Urinary bladder (tissue), 4 donors: Measurements from ENCODE around the gene CCND1. TPM values are rescaled to one million over a fixed set of nuclear protein-coding genes. Genes with fewer than 3 reads are reported as not detected.

Experiments
- DNase-seq: peaks from one replicate; pipeline ENCODE4 v3.0.0-alpha.2; 2015; ENCODE audit errors: extremely low spot score
- H3K27ac ChIP-seq: one replicate; pipeline ENCODE4 v1.5.1; 2013; ENCODE audit warnings: low read depth, mild to moderate bottlenecking, moderate library complexity
- H3K36me3 ChIP-seq: one replicate; pipeline ENCODE4 v1.6.1; 2013; ENCODE audit warnings: mild to moderate bottlenecking, moderate library complexity; ENCODE audit not compliant: insufficient read depth
- H3K4me1 ChIP-seq: one replicate; pipeline ENCODE4 v1.6.1; 2013; ENCODE audit warnings: mild to moderate bottlenecking, moderate library complexity; ENCODE audit not compliant: insufficient read depth
- H3K4me3 ChIP-seq: one replicate; pipeline ENCODE4 v1.5.1; 2013; ENCODE audit warnings: low read depth, low read length
- WGBS: extraction: QIAGEN DNeasy Blood & Tissue Kit; methylation state at CpG from one replicate; pipeline ENCODE4 v1.1.7; 2013; 5-methylcytosine and 5-hydroxymethylcytosine counted together
- polyA plus RNA-seq: library from polyadenylated mRNA; stranded (reverse); fragments of 200-250 nt; gene quantifications from one replicate; pipeline ENCODE4 v1.2.3, GENCODE V29; 2013
- total RNA-seq: library from RNA; depleted of rRNA; stranded (reverse); fragments of >200 nt; gene quantifications from one replicate; pipeline ENCODE4 v1.2.3, GENCODE V29; 2014
- donor health status: healthy with polysubstance abuse.
- donor health status: healthy.

CCND1 gene
- total and polyA plus RNA-seq, 2 donors = 17.5 to 78.8 TPM

DNA sequence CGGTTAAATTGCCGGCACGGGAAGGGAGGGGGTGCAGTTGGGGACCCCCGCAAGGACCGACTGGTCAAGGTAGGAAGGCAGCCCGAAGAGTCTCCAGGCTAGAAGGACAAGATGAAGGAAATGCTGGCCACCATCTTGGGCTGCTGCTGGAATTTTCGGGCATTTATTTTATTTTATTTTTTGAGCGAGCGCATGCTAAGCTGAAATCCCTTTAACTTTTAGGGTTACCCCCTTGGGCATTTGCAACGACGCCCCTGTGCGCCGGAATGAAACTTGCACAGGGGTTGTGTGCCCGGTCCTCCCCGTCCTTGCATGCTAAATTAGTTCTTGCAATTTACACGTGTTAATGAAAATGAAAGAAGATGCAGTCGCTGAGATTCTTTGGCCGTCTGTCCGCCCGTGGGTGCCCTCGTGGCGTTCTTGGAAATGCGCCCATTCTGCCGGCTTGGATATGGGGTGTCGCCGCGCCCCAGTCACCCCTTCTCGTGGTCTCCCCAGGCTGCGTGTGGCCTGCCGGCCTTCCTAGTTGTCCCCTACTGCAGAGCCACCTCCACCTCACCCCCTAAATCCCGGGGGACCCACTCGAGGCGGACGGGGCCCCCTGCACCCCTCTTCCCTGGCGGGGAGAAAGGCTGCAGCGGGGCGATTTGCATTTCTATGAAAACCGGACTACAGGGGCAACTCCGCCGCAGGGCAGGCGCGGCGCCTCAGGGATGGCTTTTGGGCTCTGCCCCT, 529 bp upstream of the CCND1 start:
- no peak for DNase-seq
- Histone ChIP-seq H3K4me1 (peaks cover 3% of the 10 kb centered on the region), H3K4me3 (peak overlapping the region; percentile 86), H3K36me3 (no peaks in the 10 kb centered on the region), H3K27ac (no peak overlapping the region)
- WGBS = 5% methylated on average over 43 of the region's 43 CpGs

DNA sequence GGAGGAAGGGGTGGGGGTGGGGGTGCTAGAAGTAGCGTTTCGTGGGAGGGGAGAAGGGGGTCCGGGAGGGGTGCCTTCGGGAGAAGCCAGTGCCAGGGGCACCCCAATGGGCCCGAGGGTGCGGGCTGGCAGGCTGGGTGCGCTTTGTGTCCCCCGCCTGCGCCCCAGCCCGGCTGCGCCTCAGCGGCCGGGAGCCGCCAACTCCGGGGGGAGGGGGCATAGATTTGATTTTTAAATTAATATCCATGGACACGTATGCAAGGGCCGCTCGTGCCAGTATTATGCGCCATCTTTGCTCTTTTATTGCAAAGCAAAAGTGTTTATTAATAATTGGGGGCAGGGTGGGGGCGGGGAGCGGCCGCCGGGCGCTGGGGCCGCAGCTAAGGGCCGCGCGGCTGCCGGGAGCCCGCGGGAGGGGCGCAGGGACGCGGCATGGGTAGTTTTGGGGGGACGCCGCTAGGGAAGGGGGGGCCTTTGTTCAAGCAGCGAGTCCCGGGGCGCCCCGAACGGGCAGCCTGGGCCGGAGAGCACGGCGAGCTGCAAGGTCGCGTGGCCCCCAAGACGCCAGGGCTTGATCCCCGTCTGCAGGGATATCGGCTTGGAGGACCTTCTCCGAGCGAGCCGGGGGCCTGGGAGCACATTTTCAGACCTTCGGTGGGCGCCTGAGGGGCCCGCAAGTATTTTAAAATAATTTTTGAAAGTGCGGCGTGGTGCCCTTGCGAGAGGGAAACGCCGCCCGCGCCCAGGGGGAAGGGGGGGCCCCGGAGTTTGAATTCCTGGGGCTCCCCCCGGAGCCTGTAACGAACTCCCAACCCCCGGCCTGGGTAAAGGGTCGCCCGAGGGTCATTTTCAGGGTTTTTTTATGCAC, 959 bp downstream of the CCND1 start:
- H3K4me3 ChIP-seq = peak overlapping the region; percentile 86
- WGBS = under 1% methylated on average over 68 of the region's 68 CpGs
- no peaks in the 10 kb centered on the region for H3K36me3 ChIP-seq
- H3K27ac ChIP-seq = peak overlapping the region; percentile 3
- no peak for DNase-seq
- H3K4me1 ChIP-seq = peaks cover 3% of the 10 kb centered on the region

DNA sequence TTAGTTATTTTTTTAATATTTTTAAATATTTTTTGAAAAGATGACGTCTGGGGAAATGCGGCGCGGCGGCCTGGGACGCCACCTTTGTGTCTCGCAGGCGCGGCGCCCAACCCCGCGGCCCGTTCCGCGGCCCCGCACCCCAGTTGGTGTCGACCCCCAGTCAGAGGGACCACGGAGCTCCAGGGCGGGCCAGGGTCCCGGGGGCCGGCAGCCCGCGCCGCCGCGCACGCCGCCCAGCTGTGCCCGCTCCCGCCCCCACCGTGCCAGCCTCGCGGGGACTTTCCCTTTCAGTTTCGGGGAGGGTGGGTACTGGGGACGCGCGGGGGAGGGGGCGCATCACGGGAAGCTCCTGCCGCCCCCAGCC, 1.6 kb downstream of the CCND1 start:
- peaks cover 3% of the 10 kb centered on the region for H3K4me1 ChIP-seq
- H3K27ac ChIP-seq = no peak overlapping the region
- WGBS = under 1% methylated on average over 39 of the region's 40 CpGs
- no peak for DNase-seq
- peak overlapping the region; percentile 86 for H3K4me3 ChIP-seq
- H3K36me3 ChIP-seq = no peaks in the 10 kb centered on the region

DNA sequence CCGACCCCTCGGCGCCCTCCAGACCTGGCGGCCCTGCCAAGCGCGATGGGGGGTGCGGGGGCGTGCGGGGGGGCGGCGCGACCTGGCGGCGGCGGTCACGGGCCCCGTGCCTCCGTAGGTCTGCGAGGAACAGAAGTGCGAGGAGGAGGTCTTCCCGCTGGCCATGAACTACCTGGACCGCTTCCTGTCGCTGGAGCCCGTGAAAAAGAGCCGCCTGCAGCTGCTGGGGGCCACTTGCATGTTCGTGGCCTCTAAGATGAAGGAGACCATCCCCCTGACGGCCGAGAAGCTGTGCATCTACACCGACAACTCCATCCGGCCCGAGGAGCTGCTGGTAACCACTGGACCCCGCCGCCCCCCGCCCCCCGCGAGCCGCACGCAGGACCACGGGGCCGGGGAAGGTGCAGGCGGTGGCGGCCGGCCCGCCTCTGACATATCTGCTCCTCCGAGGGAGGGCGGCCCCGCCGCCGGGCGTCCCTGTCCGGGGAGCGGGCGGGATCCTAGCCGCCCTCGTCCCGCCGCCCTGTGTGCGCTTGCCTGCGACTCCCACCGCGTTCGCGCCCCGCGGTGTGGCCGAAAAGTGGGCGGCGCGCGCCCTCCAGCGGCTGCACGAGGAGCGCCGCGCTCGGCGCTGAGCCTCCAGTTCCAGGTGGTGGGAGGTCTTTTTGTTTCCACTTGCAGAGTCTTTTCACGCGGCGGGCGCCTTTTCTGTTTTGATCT, 2.1 kb downstream of the CCND1 start:
- H3K4me1 ChIP-seq = peaks cover 1% of the 10 kb centered on the region
- no peaks in the 10 kb centered on the region for H3K36me3 ChIP-seq
- H3K27ac ChIP-seq = peak overlapping the region; percentile 1
- H3K4me3 ChIP-seq = peak overlapping the region; percentile 86
- no peak for DNase-seq
- under 1% methylated on average over 81 of the region's 81 CpGs for WGBS

DNA sequence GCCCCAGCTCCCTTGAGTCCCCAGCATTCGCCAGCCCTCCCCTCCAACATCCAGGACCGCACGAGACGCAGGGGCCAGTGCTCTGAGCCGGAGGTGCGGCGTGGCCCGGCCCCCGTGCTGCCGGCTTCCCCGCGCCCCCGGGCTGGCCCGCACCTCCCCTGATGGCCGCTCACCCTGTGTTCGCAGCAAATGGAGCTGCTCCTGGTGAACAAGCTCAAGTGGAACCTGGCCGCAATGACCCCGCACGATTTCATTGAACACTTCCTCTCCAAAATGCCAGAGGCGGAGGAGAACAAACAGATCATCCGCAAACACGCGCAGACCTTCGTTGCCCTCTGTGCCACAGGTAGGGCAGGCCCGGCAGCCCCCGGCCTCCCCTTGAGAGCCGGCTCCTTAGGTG, 2.7 kb downstream of the CCND1 start:
- H3K36me3 ChIP-seq = no peaks in the 10 kb centered on the region
- WGBS = 36% methylated on average over 27 of the region's 27 CpGs
- no peak for DNase-seq
- no peak overlapping the region for H3K27ac ChIP-seq
- H3K4me1 ChIP-seq = peaks cover 1% of the 10 kb centered on the region
- no peak overlapping the region for H3K4me3 ChIP-seq

DNA sequence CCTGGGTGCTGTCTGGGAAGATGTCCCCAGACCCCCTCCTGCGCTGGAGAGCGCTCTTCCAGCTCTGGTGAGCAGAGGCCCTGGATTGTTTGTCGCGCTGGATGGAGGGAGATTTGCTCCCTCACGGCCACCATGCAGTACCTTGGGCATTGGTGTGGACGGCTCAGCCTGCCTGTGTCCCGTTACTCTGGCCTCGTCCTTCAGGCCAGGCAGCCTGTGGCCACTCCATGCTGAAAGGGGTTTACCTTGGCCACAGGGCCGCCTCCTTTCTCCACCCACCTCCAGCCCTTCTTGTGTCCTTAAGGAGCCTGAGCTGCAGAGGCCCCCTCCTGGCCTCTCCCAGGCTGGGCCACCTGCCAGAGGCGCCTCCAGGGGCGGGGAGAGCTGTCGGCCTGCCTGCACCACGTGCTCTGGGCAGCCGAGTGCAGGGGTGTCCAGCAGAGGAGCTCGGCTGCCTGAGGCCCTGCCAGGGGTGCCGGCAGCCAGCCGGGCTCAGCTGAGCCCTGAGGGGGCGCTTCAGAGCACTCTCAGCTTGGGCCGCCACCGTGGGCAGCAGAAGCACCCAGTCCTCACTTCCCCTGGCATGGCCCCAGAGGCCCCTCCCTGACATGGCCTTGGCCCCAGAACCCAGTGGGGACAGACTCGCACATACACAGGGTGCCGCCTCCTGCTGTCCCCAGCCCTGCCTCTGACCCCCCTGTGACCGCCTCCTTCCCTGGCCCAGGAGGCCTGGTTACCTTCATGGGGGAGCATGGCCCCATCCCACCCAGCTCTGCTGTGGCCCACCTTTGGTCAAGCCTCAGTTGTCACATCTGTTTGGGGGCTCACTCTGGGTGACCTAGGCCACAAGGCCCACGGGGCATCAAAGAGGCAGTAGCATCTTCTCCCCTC, 3.4 kb downstream of the CCND1 start:
- Histone ChIP-seq H3K4me1 (peaks cover 1% of the 10 kb centered on the region), H3K36me3 (no peaks in the 10 kb centered on the region), H3K4me3 (no peak overlapping the region), H3K27ac (no peak overlapping the region)
- WGBS = 30% methylated on average over 24 of the region's 24 CpGs
- peak; percentile 56 for DNase-seq

DNA sequence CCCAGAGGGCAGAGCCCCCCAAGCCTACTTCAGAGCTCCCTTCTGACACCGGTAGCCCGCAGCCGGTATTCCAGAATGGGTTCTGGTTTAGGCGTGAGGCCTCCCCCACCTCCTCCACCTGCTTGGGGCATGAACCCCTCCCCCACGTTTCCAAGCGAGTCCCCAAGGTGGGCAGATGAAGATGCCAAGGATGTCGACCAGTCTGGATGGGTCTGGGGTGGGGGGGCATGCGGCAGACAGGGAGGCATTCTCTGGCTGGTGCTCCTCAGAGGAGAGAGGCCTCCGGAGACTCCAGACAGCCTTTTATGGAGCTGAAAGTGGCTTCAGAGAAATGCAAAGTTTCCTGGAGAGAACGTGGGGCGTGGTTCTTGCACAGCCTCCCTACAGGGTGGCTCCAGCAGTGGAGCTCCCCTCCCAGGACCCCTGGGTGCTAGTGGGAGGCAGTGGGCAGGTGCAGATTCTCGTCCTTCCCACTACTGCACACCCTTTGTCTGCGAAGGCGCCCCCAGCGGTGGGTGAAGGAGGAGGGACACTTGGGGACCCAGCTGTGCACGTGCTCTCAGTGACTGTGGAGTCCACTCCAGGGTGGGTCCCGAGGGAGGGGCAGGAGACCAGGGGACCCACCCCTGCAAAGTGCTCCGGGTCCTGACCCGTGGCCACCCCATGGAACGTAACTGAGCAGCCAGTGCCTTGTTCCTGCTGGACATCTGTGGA, 4.2 kb downstream of the CCND1 start:
- peaks cover 1% of the 10 kb centered on the region for H3K4me1 ChIP-seq
- H3K36me3 ChIP-seq = no peaks in the 10 kb centered on the region
- WGBS = 75% methylated on average over 20 of the region's 20 CpGs
- no peak for DNase-seq
- H3K4me3 ChIP-seq = no peak overlapping the region
- H3K27ac ChIP-seq = no peak overlapping the region

DNA sequence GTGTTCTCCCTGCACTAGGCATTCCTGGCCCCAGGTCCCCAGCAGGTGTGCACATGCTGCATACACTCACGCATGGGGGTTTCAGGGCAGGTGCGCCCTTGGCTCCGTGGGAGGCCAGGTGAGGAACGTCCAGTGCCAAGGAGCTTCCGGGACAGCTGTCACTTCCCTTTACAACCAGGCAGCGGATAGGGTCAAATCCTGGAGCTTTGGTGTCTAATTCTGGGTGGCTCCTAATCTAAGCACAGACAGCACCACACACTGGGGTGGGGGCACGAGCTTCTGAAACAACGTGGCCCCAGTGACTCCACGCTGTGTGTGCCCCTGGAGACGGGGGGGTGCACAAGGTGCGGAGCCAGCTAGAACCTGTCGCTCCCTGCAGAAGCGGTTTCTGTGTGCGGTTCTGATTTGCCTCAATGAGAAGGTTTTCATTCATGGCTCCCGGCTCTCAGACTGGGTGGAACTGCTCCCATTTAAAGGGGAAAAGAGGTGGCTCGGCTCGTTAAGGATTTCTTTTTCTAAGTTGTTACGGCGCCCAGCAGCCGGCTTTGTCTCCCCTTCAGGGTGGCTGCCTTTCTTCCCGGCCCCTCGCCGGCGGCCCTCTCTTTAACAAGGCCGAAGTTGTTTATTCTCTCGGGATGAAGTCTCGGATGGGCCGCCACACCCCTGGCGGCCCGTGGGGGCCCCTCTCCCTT, 5.0 kb downstream of the CCND1 start:
- no peak overlapping the region for H3K27ac ChIP-seq
- 69% methylated on average over 30 of the region's 30 CpGs for WGBS
- DNase-seq = no peak
- H3K4me3 ChIP-seq = no peak overlapping the region
- peaks cover 1% of the 10 kb centered on the region for H3K4me1 ChIP-seq
- no peaks in the 10 kb centered on the region for H3K36me3 ChIP-seq

DNA sequence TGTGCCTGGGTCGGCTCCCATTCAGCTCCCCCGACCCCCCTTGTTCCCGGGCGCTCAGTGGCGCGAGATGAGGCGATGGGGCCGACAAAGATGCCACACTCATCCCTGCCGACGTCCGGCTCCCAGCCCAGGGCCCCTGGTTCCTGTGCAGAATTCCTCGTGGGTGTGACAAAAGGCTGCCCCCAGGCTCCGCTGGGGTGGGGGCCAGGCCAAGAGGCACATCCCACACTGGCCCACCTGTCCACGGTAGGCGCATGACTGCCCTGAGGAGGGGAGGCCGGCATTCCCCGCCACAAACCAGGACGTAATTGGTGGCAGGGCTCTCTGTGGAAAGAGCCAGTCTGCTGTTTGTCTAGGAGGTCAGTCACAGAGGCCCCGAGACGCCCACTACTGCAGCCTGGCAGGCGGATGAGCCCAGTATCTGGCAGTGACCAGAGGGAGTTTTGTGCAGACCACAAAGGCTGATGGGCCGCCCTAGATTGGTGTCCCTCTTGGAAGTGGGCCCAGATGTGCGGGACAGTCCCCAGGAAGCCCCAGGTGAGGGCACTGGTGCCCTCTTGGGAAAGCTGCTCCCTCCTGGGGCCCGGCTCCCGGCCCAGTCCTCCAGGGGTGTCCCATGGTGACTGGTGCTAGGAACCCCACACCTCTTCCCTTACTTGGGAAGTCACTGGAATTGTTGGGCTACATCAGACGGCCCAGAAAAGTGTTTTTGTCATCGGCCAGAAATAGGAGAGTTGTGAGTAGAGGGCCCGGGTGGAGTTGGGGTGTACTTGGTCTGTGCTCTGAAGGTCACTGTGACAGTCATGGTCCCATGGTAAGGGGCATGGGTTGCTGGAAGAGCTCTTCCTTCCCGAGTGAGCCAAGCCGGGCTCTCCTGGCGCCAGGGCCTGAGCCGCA, 5.8 kb downstream of the CCND1 start:
- no peaks in the 10 kb centered on the region for H3K36me3 ChIP-seq
- H3K4me1 ChIP-seq = peaks cover 1% of the 10 kb centered on the region
- no peak overlapping the region for H3K27ac ChIP-seq
- no peak for DNase-seq
- H3K4me3 ChIP-seq = no peak overlapping the region
- WGBS = 77% methylated on average over 32 of the region's 32 CpGs

DNA sequence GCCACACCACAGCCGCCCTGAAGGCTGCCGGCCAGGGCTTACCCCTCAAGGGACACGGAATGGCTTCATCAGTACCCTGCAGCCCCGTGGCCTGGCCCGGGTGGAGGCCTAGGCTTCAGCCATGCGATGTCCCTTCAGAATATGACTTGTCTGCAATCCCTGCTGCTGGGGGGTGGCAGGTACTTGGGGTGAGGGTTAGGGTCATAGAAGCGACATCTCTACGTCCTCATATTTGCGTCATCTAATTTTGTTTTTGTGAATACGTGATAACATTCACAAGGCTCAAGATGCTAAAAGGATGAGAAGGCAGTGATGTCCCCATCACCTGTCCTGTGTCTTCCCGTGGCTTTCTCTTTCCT, 6.4 kb downstream of the CCND1 start:
- Histone ChIP-seq H3K4me3 (no peak overlapping the region), H3K27ac (no peak overlapping the region), H3K4me1 (peaks cover 1% of the 10 kb centered on the region), H3K36me3 (no peaks in the 10 kb centered on the region)
- DNase-seq = no peak
- WGBS = 88% methylated on average over 11 of the region's 11 CpGs

DNA sequence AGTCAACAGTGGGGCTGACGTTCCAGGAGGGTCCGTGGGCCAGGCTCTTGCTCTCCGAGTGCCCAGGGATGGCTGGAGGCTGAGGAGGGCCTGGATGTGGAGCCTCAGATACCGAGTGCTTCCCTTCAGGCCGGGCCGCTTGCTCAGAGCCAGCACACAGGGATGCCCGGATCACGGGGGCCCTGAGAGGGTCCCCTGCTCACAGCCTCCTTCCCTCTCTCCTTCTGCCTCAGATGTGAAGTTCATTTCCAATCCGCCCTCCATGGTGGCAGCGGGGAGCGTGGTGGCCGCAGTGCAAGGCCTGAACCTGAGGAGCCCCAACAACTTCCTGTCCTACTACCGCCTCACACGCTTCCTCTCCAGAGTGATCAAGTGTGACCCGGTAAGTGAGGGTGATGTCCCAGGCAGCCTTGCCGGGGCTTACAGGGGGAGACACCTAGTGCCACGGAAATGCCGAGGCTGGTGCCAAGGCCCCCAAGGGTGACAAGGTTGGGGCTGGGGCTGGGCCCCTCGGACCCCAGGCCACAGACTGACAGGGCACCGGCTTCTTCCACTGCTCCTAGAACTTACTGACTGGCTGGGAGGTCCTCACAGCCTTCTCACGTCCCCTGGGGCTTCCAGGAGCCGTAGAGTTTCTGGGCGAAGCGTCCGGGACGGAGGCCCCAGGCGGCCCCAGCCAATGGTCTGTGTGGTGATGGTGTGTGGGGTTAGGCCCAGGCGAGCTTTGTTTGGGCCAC, 7.0 kb downstream of the CCND1 start:
- Histone ChIP-seq H3K4me1 (peaks cover 1% of the 10 kb centered on the region), H3K4me3 (no peak overlapping the region), H3K36me3 (no peaks in the 10 kb centered on the region), H3K27ac (no peak overlapping the region)
- DNase-seq = no peak
- 84% methylated on average over 28 of the region's 28 CpGs for WGBS
